ENCODE data around the gene ALG9. TPM values are rescaled to one million over a fixed set of nuclear protein-coding genes. Genes with fewer than 3 reads are reported as not detected.
"Not testable (repeated sequence)": the region's sequence is repeated elsewhere in the genome, so short reads cannot be mapped to it uniquely, and the experiment has no call there.

ALG9 gene
- total RNA-seq, 2 donors from 2014 or later = 32.0 to 43.5 TPM

GRCh38 chr11:111909378-111909777 is 38.0 kb upstream of the ALG9 start:
- H3K27me3 Mint-ChIP-seq = peaks cover 31 to 32% of the 10 kb centered on the region in 2 donors
- H3K27ac Mint-ChIP-seq = no peak overlapping the region
- DNase-seq (ENCODE audit: low spot score) = no peak
- H3K36me3 Mint-ChIP-seq = no peaks in the 10 kb centered on the region
- no peaks in the 10 kb centered on the region for H3K9me3 Mint-ChIP-seq
- no peak for ATAC-seq
- H3K4me3 Mint-ChIP-seq = no peak overlapping the region
- no peaks in the 10 kb centered on the region for H3K4me1 Mint-ChIP-seq (ENCODE audit: low read depth in 2 of 2)

GRCh38 chr11:111908639-111909305 is 37.4 kb upstream of the ALG9 start:
- ATAC-seq (no peak), DNase-seq (ENCODE audit: low spot score) (no peak)
- H3K4me1 Mint-ChIP-seq (ENCODE audit: low read depth in 2 of 2) = no peaks in the 10 kb centered on the region
- no peak overlapping the region for H3K27ac Mint-ChIP-seq
- H3K27me3 Mint-ChIP-seq = peaks cover 28 to 32% of the 10 kb centered on the region in 2 donors
- no peaks in the 10 kb centered on the region for H3K9me3 Mint-ChIP-seq
- H3K4me3 Mint-ChIP-seq = no peak overlapping the region
- H3K36me3 Mint-ChIP-seq = no peaks in the 10 kb centered on the region

DNA sequence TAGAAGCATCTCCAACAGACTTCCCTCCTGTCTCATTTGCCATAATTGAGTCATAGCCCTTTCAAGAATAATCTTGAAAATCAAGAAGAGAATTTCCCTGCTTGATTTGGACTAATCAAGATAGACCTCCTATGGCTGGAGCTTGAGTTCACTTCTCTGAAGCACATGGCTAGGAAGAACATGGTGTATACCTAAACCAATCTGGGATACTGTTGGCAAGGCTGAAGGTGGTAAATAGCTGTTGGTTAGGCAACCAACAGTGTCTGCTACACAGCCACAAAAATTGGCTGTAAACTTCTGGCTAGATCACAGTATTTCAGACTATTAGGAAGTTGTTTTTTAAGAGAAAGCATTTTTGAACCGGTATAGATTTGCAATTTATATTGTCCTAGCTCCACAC is 35.3 kb upstream of the ALG9 start:
- no peaks in the 10 kb centered on the region for H3K4me1 Mint-ChIP-seq (ENCODE audit: low read depth in 2 of 2)
- H3K27me3 Mint-ChIP-seq = peaks cover 30 to 45% of the 10 kb centered on the region in 2 donors
- no peak overlapping the region for H3K4me3 Mint-ChIP-seq
- DNase-seq (ENCODE audit: low spot score) (no peak), ATAC-seq (no peak)
- H3K9me3 Mint-ChIP-seq = no peaks in the 10 kb centered on the region
- no peaks in the 10 kb centered on the region for H3K36me3 Mint-ChIP-seq
- no peak overlapping the region for H3K27ac Mint-ChIP-seq

GRCh38 chr11:111905411-111905810 is 34.0 kb upstream of the ALG9 start:
- no peak for ATAC-seq
- Mint-ChIP-seq H3K36me3 (no peaks in the 10 kb centered on the region), H3K27ac (no peak overlapping the region), H3K4me1 (ENCODE audit: low read depth in 2 of 2) (no peaks in the 10 kb centered on the region), H3K4me3 (no peak overlapping the region), H3K9me3 (no peaks in the 10 kb centered on the region), H3K27me3 (peaks cover 21 to 35% of the 10 kb centered on the region in 2 donors)
- DNase-seq (ENCODE audit: low spot score) = no peak

DNA sequence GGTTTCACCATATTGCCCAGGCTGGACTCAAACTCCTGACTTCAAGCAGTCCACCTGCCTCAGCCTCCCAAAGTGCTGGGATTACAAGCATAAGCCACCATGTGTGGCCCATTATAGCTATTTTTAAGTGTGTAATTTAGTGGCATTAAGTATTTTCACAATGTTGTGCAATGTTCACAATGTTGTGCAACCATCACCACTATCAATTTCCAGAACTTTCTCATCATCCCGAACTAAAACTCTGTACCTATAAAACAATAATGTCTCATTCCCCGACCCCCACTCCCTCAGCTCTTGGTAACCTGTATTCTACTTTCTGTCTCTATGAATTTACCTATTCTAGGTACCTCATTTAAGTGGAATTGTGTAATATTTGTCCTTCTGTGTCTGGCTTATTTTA is 15.5 kb upstream of the ALG9 start:
- Mint-ChIP-seq H3K27ac (no peak overlapping the region), H3K9me3 (no peaks in the 10 kb centered on the region), H3K4me1 (ENCODE audit: low read depth in 2 of 2) (no peaks in the 10 kb centered on the region), H3K4me3 (no peak overlapping the region), H3K27me3 (peaks cover 0 to 6% of the 10 kb centered on the region in 2 donors), H3K36me3 (no peaks in the 10 kb centered on the region)
- no peak for ATAC-seq
- no peak for DNase-seq (ENCODE audit: low spot score)

DNA sequence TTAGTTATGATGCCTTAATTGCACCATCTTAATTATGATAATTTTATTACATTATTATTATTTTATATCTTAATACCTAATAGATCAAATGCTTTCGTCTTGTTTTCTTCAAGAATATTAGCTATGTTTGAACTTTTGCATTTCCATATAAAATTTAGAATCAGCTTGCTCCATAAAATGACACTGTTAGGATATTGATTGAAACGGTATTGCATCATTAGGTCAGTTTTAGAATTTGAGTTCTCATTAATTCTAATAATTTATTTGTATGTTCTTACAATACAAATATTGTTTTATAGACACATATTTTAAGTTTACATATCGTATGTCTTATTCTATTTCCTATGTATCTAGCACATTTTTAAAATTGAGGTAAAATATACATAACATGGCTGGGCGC is 14.7 kb upstream of the ALG9 start:
- ATAC-seq (no peak), DNase-seq (ENCODE audit: low spot score) (no peak)
- H3K27me3 Mint-ChIP-seq = peaks cover 0 to 6% of the 10 kb centered on the region in 2 donors
- no peak overlapping the region for H3K27ac Mint-ChIP-seq
- H3K4me3 Mint-ChIP-seq = no peak overlapping the region
- H3K36me3 Mint-ChIP-seq = no peaks in the 10 kb centered on the region
- H3K4me1 Mint-ChIP-seq (ENCODE audit: low read depth in 2 of 2) = no peaks in the 10 kb centered on the region
- no peaks in the 10 kb centered on the region for H3K9me3 Mint-ChIP-seq

DNA sequence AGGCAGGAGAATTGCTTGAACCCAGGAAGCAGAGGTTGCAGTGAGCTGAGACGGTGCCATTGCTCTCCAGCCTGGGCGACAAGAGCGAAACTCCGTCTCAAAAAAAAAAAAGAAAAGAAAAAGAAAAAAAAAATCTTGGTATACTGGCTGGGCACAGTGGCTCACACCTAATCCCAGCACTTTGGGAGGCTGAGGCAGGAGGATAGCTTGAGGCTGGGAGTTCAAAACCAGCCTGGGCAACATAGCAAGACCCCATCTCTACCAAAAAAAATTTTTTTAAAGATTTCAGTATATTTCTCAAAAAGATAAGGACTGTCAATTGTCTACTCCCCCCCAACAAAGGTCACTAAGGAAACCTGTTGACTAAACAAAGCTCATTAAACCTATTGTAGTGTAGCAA is 13.7 kb upstream of the ALG9 start:
- not testable (repeated sequence) for H3K27ac Mint-ChIP-seq; ATAC-seq; H3K4me3 Mint-ChIP-seq; H3K4me1 Mint-ChIP-seq (ENCODE audit: low read depth in 2 of 2); H3K36me3 Mint-ChIP-seq; H3K27me3 Mint-ChIP-seq; DNase-seq (ENCODE audit: low spot score); H3K9me3 Mint-ChIP-seq

GRCh38 chr11:111882202-111882601 is 10.8 kb upstream of the ALG9 start:
- Mint-ChIP-seq H3K36me3 (peaks cover 5% of the 10 kb centered on the region), H3K4me1 (ENCODE audit: low read depth in 2 of 2) (peaks cover 13 to 15% of the 10 kb centered on the region in 2 donors), H3K27me3 (no peaks in the 10 kb centered on the region), H3K9me3 (peaks cover 3% of the 10 kb centered on the region), H3K4me3 (no peak overlapping the region), H3K27ac (no peak overlapping the region)
- DNase-seq (ENCODE audit: low spot score) = no peak
- ATAC-seq = no peak

GRCh38 chr11:111879637-111879960 is 8.2 kb upstream of the ALG9 start:
- peak overlapping the region; percentile 96 for H3K4me3 Mint-ChIP-seq
- H3K27me3 Mint-ChIP-seq = no peaks in the 10 kb centered on the region
- ATAC-seq (no peak), DNase-seq (ENCODE audit: low spot score) (no peak)
- peak overlapping the region; percentile 95 to 96 for H3K27ac Mint-ChIP-seq
- peaks cover 13 to 15% of the 10 kb centered on the region in 2 donors for H3K4me1 Mint-ChIP-seq (ENCODE audit: low read depth in 2 of 2)
- peaks cover 3% of the 10 kb centered on the region for H3K9me3 Mint-ChIP-seq
- H3K36me3 Mint-ChIP-seq = peaks cover 5% of the 10 kb centered on the region

DNA sequence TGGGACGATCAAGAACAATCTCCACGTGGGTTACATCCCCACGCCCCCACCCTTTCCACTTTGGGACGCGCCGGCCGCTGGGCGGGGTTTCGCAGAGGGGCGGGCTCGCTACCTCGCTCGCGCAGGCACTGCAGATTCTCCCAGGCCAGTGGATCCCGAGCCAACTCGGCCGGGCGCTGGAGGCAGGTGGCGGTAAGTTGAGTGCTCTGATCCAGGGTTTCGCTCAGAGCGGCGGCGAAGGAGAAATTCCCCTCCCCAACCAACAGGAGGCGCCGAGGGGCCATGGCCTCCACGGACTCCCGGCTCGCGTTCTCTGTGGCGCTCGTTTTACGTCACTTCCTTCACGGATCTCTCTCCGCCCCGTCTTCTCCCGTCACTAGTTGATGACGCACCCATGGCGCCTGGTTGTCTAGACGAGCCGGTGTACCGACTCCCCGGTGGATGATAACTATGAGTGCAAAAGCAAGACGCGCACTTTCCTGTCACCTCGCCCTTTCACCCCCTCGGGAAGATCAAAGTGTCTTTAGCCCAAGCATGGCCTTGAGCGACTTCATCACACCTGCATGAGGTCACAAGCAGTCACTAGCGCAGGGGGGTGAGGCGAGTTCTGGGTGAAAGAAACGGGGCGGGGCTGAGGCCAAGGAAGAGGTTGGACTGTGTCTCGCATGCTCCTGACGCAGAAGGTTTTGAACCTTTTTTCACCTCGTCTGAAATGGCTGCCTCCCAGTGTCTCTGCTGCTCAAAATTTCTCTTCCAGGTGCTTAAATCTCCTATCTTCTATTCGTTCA is 7.7 kb upstream of the ALG9 start, which contains the start of the genes CFAP68 and FDXACB1:
TSS of gene CFAP68 (plus strand) at position 693 of the 788 bp plus-strand sequence. CDS start at position 713, 20 bp downstream.
TSS of gene FDXACB1 (minus strand) at position 317 of the 788 bp plus-strand sequence. CDS start at position 284, 33 bp downstream.
- Mint-ChIP-seq H3K27me3 (no peaks in the 10 kb centered on the region), H3K4me1 (ENCODE audit: low read depth in 2 of 2) (peaks cover 13 to 15% of the 10 kb centered on the region in 2 donors), H3K27ac (peak within 1 kb of the TSS; percentile 95 to 96), H3K4me3 (peak within 1 kb of the TSS; percentile 96), H3K36me3 (peaks cover 5% of the 10 kb centered on the region), H3K9me3 (peaks cover 3% of the 10 kb centered on the region)
- peak; percentile 95 to 96 for ATAC-seq
- peak; percentile 96 for DNase-seq (ENCODE audit: low spot score)

- H3K27me3 Mint-ChIP-seq = no peaks in the 10 kb centered on the region
- H3K36me3 Mint-ChIP-seq = peaks cover 5% of the 10 kb centered on the region
- ATAC-seq = no peak
Observed at GRCh38 chr11:111878385-111878848, 7.0 kb upstream of the ALG9 start.

DNA sequence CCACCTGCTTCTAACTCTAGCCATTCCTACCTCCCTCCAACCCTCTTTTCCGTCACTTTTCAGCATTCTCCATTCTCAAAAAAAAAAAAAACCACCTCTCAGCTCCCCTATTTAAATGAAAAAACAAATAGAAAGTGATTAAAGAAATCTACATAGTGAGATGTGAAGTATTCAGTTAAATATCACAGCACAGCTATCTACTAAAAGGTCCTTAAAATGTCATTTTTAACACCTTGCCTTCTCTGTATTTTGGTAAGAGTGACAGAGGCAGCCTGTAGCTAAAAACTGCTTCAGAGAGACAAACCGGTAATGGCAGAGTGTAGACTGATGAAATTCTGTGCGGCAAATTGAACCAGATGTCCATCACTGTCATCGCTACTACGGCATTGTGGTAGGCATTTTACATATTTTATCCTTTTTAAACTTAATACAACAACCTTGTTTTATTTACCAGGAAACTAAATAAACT is 346 bp upstream of the ALG9 start:
- H3K36me3 Mint-ChIP-seq = peaks cover 5% of the 10 kb centered on the region
- peaks cover 25% of the 10 kb centered on the region in 2 donors for H3K4me1 Mint-ChIP-seq (ENCODE audit: low read depth in 2 of 2)
- peak overlapping the region; percentile 87 to 96 for H3K27ac Mint-ChIP-seq
- no peaks in the 10 kb centered on the region for H3K27me3 Mint-ChIP-seq
- DNase-seq (ENCODE audit: low spot score) (no peak), ATAC-seq (no peak)
- H3K9me3 Mint-ChIP-seq = no peaks in the 10 kb centered on the region
- H3K4me3 Mint-ChIP-seq = peak overlapping the region; percentile 97

More at GRCh38 chr11:111878385-111878848, 7.0 kb upstream of the ALG9 start:
- H3K4me3 Mint-ChIP-seq = peak overlapping the region; percentile 96
- peaks cover 15% of the 10 kb centered on the region in 2 donors for H3K4me1 Mint-ChIP-seq (ENCODE audit: low read depth in 2 of 2)
- H3K9me3 Mint-ChIP-seq = peaks cover 3% of the 10 kb centered on the region
- no peak for DNase-seq (ENCODE audit: low spot score)
- peak overlapping the region; percentile 95 to 96 for H3K27ac Mint-ChIP-seq

DNA sequence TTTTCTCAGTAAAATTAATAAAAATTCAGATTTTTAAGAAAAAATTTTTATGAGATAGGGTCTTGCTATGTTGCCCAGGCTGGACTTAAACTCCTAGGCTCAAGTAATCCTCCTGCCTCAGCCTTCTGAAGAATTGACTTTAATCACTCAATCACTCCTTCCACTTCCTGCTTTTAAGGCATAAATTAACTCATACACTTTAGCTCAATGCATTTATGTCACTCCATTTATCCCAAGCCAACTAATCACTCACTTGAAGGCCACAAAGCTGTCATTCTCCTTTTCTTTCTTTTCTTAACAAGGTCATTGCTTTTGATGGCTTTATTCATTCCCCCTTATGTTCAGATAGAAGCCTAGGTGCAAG is 877 bp downstream of the ALG9 start:
- Mint-ChIP-seq H3K27ac (peak overlapping the region; percentile 87 to 96), H3K9me3 (no peaks in the 10 kb centered on the region), H3K4me3 (peak overlapping the region; percentile 97), H3K4me1 (ENCODE audit: low read depth in 2 of 2) (peaks cover 25% of the 10 kb centered on the region in 2 donors), H3K36me3 (peaks cover 11% of the 10 kb centered on the region), H3K27me3 (no peaks in the 10 kb centered on the region)
- no peak for DNase-seq (ENCODE audit: low spot score)
- no peak for ATAC-seq

DNA sequence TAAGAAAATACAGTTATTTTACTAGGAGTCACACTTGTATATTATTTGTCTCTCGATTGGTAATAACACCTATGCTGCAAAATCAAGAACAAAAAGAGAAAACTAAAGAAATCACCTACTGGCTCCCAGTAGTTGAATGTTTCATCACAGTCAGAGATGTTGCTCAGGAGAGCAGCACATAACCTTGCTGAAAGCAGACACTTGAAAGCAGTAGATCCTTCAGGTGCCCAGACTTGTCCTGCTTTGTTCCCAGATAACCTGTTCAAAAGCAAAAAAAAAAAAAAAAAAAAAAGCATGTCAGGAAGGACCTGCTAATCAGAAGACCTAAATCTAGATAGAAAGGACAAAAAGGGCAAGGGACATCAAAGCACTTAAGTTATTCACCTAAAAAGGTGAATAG is 1.3 kb downstream of the ALG9 start:
- Mint-ChIP-seq H3K4me3 (no peak overlapping the region), H3K9me3 (no peaks in the 10 kb centered on the region), H3K27me3 (no peaks in the 10 kb centered on the region), H3K4me1 (ENCODE audit: low read depth in 2 of 2) (peaks cover 25% of the 10 kb centered on the region in 2 donors), H3K27ac (peak overlapping the region; percentile 87 to 96), H3K36me3 (peaks cover 11% of the 10 kb centered on the region)
- no peak for ATAC-seq
- DNase-seq (ENCODE audit: low spot score) = no peak

Data from natural killer cell treated with Interleukin-12 subunit alpha and Interleukin-12 subunit beta and Interleukin-15 and Interleukin-18, amount 100 ng/mL, for 72 hours (primary cell).